ENCODE data around the gene TMEM263. TPM values are rescaled to one million over a fixed set of nuclear protein-coding genes. Genes with fewer than 3 reads are reported as not detected.
A peak's percentile ranks its signal among the peaks of the same experiment; 100 is the strongest.

The TMEM263 gene
- total RNA-seq = 10 to 100 TPM; 38.9 to 43.0 TPM

- Mint-ChIP-seq H3K27ac (peak within 1 kb of the TSS; percentile 98), H3K9me3 (ENCODE audit: low read depth) (no peaks in the 10 kb centered on the region), H3K27me3 (no peaks in the 10 kb centered on the region), H3K4me1 (peaks cover 23% of the 10 kb centered on the region), H3K4me3 (peak within 1 kb of the TSS; percentile 100), H3K36me3 (ENCODE audit: low read depth) (peaks cover 5% of the 10 kb centered on the region)
- peak; percentile 94 for DNase-seq
- ATAC-seq = peak; percentile 81
- intact Hi-C loops (cut with DNase I, micrococcal nuclease) = loop anchor here (1.0 to 10.0 kb wide), 11 partner anchors 32 to 1625 kb away; partner anchors contain the start of genes CRY1 (in 2 of the 2), MTERF2 (in 2 of the 2), C12orf75 (in 1 of the 2) and CKAP4 (in 1 of the 2)
- CTCF ChIA-PET = interaction anchor here (0.7 to 1.6 kb wide), 7 partner anchors 14 to 732 kb away, joined by 3 to 4 read pairs (median 3); no protein-coding TSS in a partner anchor
- POLR2A ChIA-PET = interaction anchor here (0.7 to 1.5 kb wide), 3 partner anchors 28 to 597 kb away, joined by 3 to 4 read pairs (median 3); no protein-coding TSS in a partner anchor
Measured at GRCh38 chr12:106955377-106956047, at the start of gene TMEM263. Gene TMEM263 (plus strand): TSS chr12:106955907. CDS start chr12:106967117, 11,210 bp downstream.

GRCh38 chr12:106906715-106907114 lies 49.0 kb upstream of the TMEM263 start:
- Mint-ChIP-seq H3K9me3 (ENCODE audit: low read depth) (no peaks in the 10 kb centered on the region), H3K4me3 (no peak overlapping the region), H3K27me3 (peaks cover 29% of the 10 kb centered on the region), H3K4me1 (peaks cover 19% of the 10 kb centered on the region), H3K27ac (no peak overlapping the region), H3K36me3 (ENCODE audit: low read depth) (no peaks in the 10 kb centered on the region)
- CTCF ChIA-PET = interaction anchor here (0.7 to 2.7 kb wide), 3 partner anchors 13 to 36 kb away, joined by 3 to 10 read pairs (median 3); no protein-coding TSS in a partner anchor
- ATAC-seq (no peak), DNase-seq (no peak)
- intact Hi-C loops (cut with DNase I, micrococcal nuclease) = no loop called here
- POLR2A ChIA-PET = interaction anchor here (0.6 kb wide), 1 partner anchor 13 kb away, joined by 4 read pairs; no protein-coding TSS in a partner anchor

- POLR2A ChIA-PET = no interaction called here
- H3K27me3 Mint-ChIP-seq = peaks cover 25% of the 10 kb centered on the region
Measured at GRCh38 chr12:106907411-106907810, 48.3 kb upstream of the TMEM263 start.

GRCh38 chr12:106907846-106908245 lies 47.9 kb upstream of the TMEM263 start:
- no peaks in the 10 kb centered on the region for H3K9me3 Mint-ChIP-seq (ENCODE audit: low read depth)
- ATAC-seq = no peak
- H3K4me1 Mint-ChIP-seq = peaks cover 19% of the 10 kb centered on the region
- H3K4me3 Mint-ChIP-seq = no peak overlapping the region
- no peak for DNase-seq
- no peak overlapping the region for H3K27ac Mint-ChIP-seq
- ChIA-PET POLR2A (no interaction called here), CTCF (interaction anchor here (0.8 to 2.7 kb wide), 3 partner anchors 12 to 509 kb away, joined by 3 to 10 read pairs (median 4); no protein-coding TSS in a partner anchor)
- no peaks in the 10 kb centered on the region for H3K36me3 Mint-ChIP-seq (ENCODE audit: low read depth)
- intact Hi-C loops (cut with DNase I, micrococcal nuclease) = no loop called here
- H3K27me3 Mint-ChIP-seq = peaks cover 21% of the 10 kb centered on the region

More at GRCh38 chr12:106907411-106907810, 48.3 kb upstream of the TMEM263 start:
- no peak for DNase-seq
- Mint-ChIP-seq H3K4me3 (no peak overlapping the region), H3K27ac (no peak overlapping the region), H3K9me3 (ENCODE audit: low read depth) (no peaks in the 10 kb centered on the region), H3K4me1 (peaks cover 19% of the 10 kb centered on the region), H3K36me3 (ENCODE audit: low read depth) (no peaks in the 10 kb centered on the region)
- CTCF ChIA-PET = interaction anchor here (0.7 to 2.7 kb wide), 4 partner anchors 12 to 508 kb away, joined by 3 to 10 read pairs (median 4); no protein-coding TSS in a partner anchor
- ATAC-seq = no peak
- intact Hi-C loops (cut with DNase I, micrococcal nuclease) = no loop called here

- ChIA-PET POLR2A (no interaction called here), CTCF (interaction anchor here (0.8 to 2.7 kb wide), 3 partner anchors 11 to 749 kb away, joined by 4 to 10 read pairs (median 5); no protein-coding TSS in a partner anchor)
- Mint-ChIP-seq H3K27ac (no peak overlapping the region), H3K36me3 (ENCODE audit: low read depth) (no peaks in the 10 kb centered on the region), H3K9me3 (ENCODE audit: low read depth) (no peaks in the 10 kb centered on the region), H3K4me3 (no peak overlapping the region), H3K27me3 (peaks cover 18% of the 10 kb centered on the region), H3K4me1 (peaks cover 14% of the 10 kb centered on the region)
- DNase-seq (no peak), ATAC-seq (no peak)
- intact Hi-C loops (cut with DNase I, micrococcal nuclease) = no loop called here
Measured at GRCh38 chr12:106908561-106908960, 47.1 kb upstream of the TMEM263 start.

GRCh38 chr12:106910202-106910601 lies 45.5 kb upstream of the TMEM263 start:
- no peak for ATAC-seq
- no peak overlapping the region for H3K4me3 Mint-ChIP-seq
- ChIA-PET POLR2A (no interaction called here), CTCF (interaction anchor here (0.9 to 1.3 kb wide), 3 partner anchors 9 to 23 kb away, joined by 3 to 6 read pairs (median 5); no protein-coding TSS in a partner anchor)
- no peak for DNase-seq
- H3K36me3 Mint-ChIP-seq (ENCODE audit: low read depth) = no peaks in the 10 kb centered on the region
- no peaks in the 10 kb centered on the region for H3K9me3 Mint-ChIP-seq (ENCODE audit: low read depth)
- intact Hi-C loops (cut with DNase I, micrococcal nuclease) = no loop called here
- H3K27me3 Mint-ChIP-seq = peaks cover 12% of the 10 kb centered on the region
- H3K4me1 Mint-ChIP-seq = peaks cover 23% of the 10 kb centered on the region
- no peak overlapping the region for H3K27ac Mint-ChIP-seq

- ATAC-seq = no peak
- POLR2A ChIA-PET = no interaction called here
- CTCF ChIA-PET = no interaction called here
Measured at GRCh38 chr12:106911581-106911980, 44.1 kb upstream of the TMEM263 start.

GRCh38 chr12:106913456-106913855 lies 42.3 kb upstream of the TMEM263 start:
- no peak for ATAC-seq
- Mint-ChIP-seq H3K27ac (no peak overlapping the region), H3K4me1 (peaks cover 29% of the 10 kb centered on the region), H3K9me3 (ENCODE audit: low read depth) (no peaks in the 10 kb centered on the region), H3K36me3 (ENCODE audit: low read depth) (no peaks in the 10 kb centered on the region), H3K27me3 (peaks cover 3% of the 10 kb centered on the region), H3K4me3 (no peak overlapping the region)
- intact Hi-C loops (cut with DNase I, micrococcal nuclease) = no loop called here
- DNase-seq = no peak
- POLR2A ChIA-PET = no interaction called here
- CTCF ChIA-PET = interaction anchor here (0.6 to 0.8 kb wide), 2 partner anchors 14 to 358 kb away, joined by 3 read pairs; no protein-coding TSS in a partner anchor

More at GRCh38 chr12:106911581-106911980, 44.1 kb upstream of the TMEM263 start:
- Mint-ChIP-seq H3K27me3 (peaks cover 11% of the 10 kb centered on the region), H3K9me3 (ENCODE audit: low read depth) (no peaks in the 10 kb centered on the region), H3K4me3 (no peak overlapping the region), H3K36me3 (ENCODE audit: low read depth) (no peaks in the 10 kb centered on the region), H3K27ac (no peak overlapping the region), H3K4me1 (peaks cover 29% of the 10 kb centered on the region)
- intact Hi-C loops (cut with DNase I, micrococcal nuclease) = no loop called here
- no peak for DNase-seq

- Mint-ChIP-seq H3K9me3 (ENCODE audit: low read depth) (no peaks in the 10 kb centered on the region), H3K36me3 (ENCODE audit: low read depth) (no peaks in the 10 kb centered on the region), H3K4me3 (no peak overlapping the region), H3K4me1 (peaks cover 29% of the 10 kb centered on the region), H3K27ac (peak overlapping the region; percentile 45), H3K27me3 (no peaks in the 10 kb centered on the region)
- ChIA-PET POLR2A (no interaction called here), CTCF (interaction anchor here (0.6 to 0.7 kb wide), 2 partner anchors 21 to 528 kb away, joined by 3 read pairs; no protein-coding TSS in a partner anchor)
- DNase-seq (peak; percentile 52), ATAC-seq (peak; percentile 84)
- intact Hi-C loops (cut with DNase I, micrococcal nuclease) = loop anchor here (1.0 to 5.0 kb wide), 5 partner anchors 44 to 333 kb away; partner anchors contain the start of genes RFX4 (in 1 of the 2) and RIC8B (in 1 of the 2)
Measured at GRCh38 chr12:106914796-106915634, 40.7 kb upstream of the TMEM263 start.

- H3K27ac Mint-ChIP-seq = no peak overlapping the region
- peak; percentile 18 for DNase-seq
- no peaks in the 10 kb centered on the region for H3K9me3 Mint-ChIP-seq (ENCODE audit: low read depth)
- no peaks in the 10 kb centered on the region for H3K27me3 Mint-ChIP-seq
- no peak overlapping the region for H3K4me3 Mint-ChIP-seq
- no peaks in the 10 kb centered on the region for H3K36me3 Mint-ChIP-seq (ENCODE audit: low read depth)
- CTCF ChIA-PET = interaction anchor here (0.6 to 2.4 kb wide), 3 partner anchors 12 to 528 kb away, joined by 3 to 8 read pairs (median 3); no protein-coding TSS in a partner anchor
- POLR2A ChIA-PET = no interaction called here
- H3K4me1 Mint-ChIP-seq = peaks cover 23% of the 10 kb centered on the region
- peak; percentile 43 for ATAC-seq
- intact Hi-C loops (cut with DNase I, micrococcal nuclease) = loop anchor here (1.0 to 5.0 kb wide), 5 partner anchors 45 to 333 kb away; partner anchors contain the start of genes RFX4 (in 1 of the 2) and RIC8B (in 1 of the 2)
Measured at GRCh38 chr12:106915635-106916026, 40.1 kb upstream of the TMEM263 start.

- ATAC-seq (no peak), DNase-seq (no peak)
- Mint-ChIP-seq H3K4me1 (peaks cover 15% of the 10 kb centered on the region), H3K9me3 (ENCODE audit: low read depth) (no peaks in the 10 kb centered on the region), H3K4me3 (no peak overlapping the region), H3K36me3 (ENCODE audit: low read depth) (no peaks in the 10 kb centered on the region), H3K27me3 (peaks cover 2% of the 10 kb centered on the region), H3K27ac (no peak overlapping the region)
- CTCF ChIA-PET = interaction anchor here (2.4 kb wide), 1 partner anchor 14 kb away, joined by 8 read pairs; no protein-coding TSS in a partner anchor
- intact Hi-C loops (cut with DNase I, micrococcal nuclease) = loop anchor here in 1 of 2 experiments (5.0 kb wide), 3 partner anchors 180 to 335 kb away; partner anchors contain the start of gene RFX4
- POLR2A ChIA-PET = no interaction called here
Measured at GRCh38 chr12:106917503-106917902, 38.2 kb upstream of the TMEM263 start.
